IPS-18a (cell line): Measurements from ENCODE around the gene RPS24.

Source experiments
- H3K27ac ChIP-seq: one replicate; pipeline ENCODE4 v1.5.1; 2013; ENCODE audit warnings: low read length
- H3K27me3 ChIP-seq: one replicate; pipeline ENCODE4 v1.6.1; 2013; ENCODE audit warnings: mild to moderate bottlenecking, low read length; ENCODE audit not compliant: control insufficient read depth, insufficient read depth
- H3K36me3 ChIP-seq: one replicate; pipeline ENCODE4 v1.6.1; 2013; ENCODE audit warnings: low read depth, low read length; ENCODE audit not compliant: control insufficient read depth
- H3K4me1 ChIP-seq: one replicate; pipeline ENCODE4 v1.6.1; 2013; ENCODE audit warnings: low read depth, low read length; ENCODE audit not compliant: control insufficient read depth
- H3K4me3 ChIP-seq: one replicate; pipeline ENCODE4 v1.5.1; 2013; ENCODE audit warnings: low read length
- H3K9ac ChIP-seq: one replicate; pipeline ENCODE4 v1.6.1; 2013; ENCODE audit warnings: mild to moderate bottlenecking, low read length, moderate library complexity
- H3K9me3 ChIP-seq: one replicate; pipeline ENCODE4 v1.6.1; 2013; ENCODE audit warnings: low read depth, low read length; ENCODE audit not compliant: control insufficient read depth

The RPS24 gene

GRCh38 chr10:78042752-78043104 lies 9.1 kb downstream of the RPS24 start:
- H3K4me1 ChIP-seq = peaks cover 23% of the 10 kb centered on the region

DNA sequence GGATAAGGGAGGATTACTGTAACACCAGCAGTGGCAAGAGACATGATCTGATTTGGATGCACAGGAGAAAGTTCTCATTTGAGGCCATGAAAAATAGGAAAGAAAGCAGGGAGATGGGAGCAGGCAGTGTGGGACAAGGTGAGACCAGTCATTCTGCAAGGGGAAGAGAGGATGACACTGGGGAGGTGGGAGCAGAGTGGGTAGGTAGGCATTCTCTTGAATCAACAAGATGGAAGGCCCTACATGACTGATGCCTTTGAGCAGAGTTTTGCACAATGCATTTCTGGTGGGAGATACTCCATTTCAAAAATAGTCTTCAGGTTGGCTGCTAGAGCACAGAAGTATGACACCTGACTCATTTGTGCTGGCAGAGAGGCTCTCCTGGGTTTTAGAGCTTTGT lies 10.5 kb downstream of the RPS24 start:
- Histone ChIP-seq H3K27ac (no peak overlapping the region), H3K4me1 (peaks cover 16% of the 10 kb centered on the region), H3K9me3 (no peaks in the 10 kb centered on the region), H3K27me3 (no peaks in the 10 kb centered on the region), H3K36me3 (peaks cover 36% of the 10 kb centered on the region), H3K4me3 (no peak overlapping the region), H3K9ac (no peak overlapping the region)

More at GRCh38 chr10:78042752-78043104, 9.1 kb downstream of the RPS24 start:
- Histone ChIP-seq H3K27me3 (no peaks in the 10 kb centered on the region), H3K9ac (no peak overlapping the region), H3K27ac (no peak overlapping the region), H3K4me3 (no peak overlapping the region), H3K36me3 (peaks cover 51% of the 10 kb centered on the region), H3K9me3 (no peaks in the 10 kb centered on the region)

DNA sequence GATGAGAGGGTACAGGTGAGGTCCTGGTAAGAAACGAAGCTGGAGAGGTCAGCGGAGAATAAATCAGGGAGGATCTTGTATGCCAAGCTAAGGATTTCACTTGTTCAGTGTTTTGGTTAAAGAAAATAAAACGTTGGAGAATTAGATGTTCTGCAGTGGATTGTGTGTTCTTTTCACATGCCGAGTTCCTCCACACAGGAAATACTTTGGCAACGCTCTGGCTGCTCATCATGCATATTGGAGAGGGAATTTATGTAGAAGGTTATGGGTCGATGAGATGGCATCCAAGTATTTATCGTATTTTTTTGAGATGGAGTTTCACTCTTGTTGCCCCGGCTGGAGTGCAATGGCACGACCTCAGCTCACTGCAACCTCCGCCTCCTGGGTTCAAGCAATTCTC lies 11.0 kb downstream of the RPS24 start:
- Histone ChIP-seq H3K36me3 (peaks cover 31% of the 10 kb centered on the region), H3K4me3 (no peak overlapping the region), H3K9me3 (no peaks in the 10 kb centered on the region), H3K27me3 (no peaks in the 10 kb centered on the region), H3K27ac (no peak overlapping the region), H3K9ac (no peak overlapping the region), H3K4me1 (peaks cover 11% of the 10 kb centered on the region)

DNA sequence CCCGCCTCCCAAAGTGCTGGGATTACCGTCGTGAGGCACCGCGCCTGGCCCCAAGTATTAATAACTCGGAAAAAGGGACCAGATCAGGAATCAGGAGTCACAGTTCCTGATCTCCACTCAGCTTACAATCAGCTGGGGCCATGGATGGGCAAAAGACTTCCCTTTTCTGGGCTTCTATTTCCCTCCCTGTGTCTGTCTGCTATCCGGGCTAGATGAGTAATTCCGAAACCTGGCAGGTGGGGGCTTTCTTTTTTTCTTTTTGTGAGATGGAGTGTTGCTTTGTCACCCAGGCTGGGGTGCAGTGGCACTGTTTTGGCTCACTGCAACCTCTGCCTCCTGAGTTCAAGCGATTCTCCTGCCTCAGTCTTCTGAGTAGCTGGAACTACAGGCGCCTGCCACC lies 11.6 kb downstream of the RPS24 start:
- no peaks in the 10 kb centered on the region for H3K27me3 ChIP-seq
- H3K9me3 ChIP-seq = no peaks in the 10 kb centered on the region
- peaks cover 5% of the 10 kb centered on the region for H3K4me1 ChIP-seq
- no peak overlapping the region for H3K4me3 ChIP-seq
- H3K36me3 ChIP-seq = peaks cover 26% of the 10 kb centered on the region
- H3K9ac ChIP-seq = no peak overlapping the region
- no peak overlapping the region for H3K27ac ChIP-seq

DNA sequence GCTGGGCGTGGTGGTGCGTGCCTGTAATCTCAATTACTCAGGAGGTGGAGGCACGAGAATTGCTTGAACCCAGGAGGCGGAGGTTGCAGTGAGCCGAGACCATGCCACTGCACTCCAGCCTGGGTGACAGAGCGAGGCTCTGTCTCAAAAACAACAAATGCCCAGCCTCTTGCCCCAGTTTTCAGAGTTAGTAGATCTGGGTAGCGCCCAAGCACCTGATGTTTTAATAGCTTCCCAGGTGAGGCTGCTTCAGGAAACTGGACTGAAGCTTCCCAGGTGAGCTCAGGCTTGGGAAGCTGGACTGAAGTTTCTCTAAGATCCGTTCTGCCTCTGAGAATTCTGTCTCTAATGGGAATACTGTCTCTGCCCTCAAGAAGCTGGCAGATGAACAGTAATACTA lies 12.2 kb downstream of the RPS24 start:
- H3K4me3 ChIP-seq = no peak overlapping the region
- H3K27me3 ChIP-seq = no peaks in the 10 kb centered on the region
- H3K9me3 ChIP-seq = no peaks in the 10 kb centered on the region
- no peak overlapping the region for H3K9ac ChIP-seq
- no peak overlapping the region for H3K27ac ChIP-seq
- peaks cover 20% of the 10 kb centered on the region for H3K36me3 ChIP-seq
- H3K4me1 ChIP-seq = no peaks in the 10 kb centered on the region

GRCh38 chr10:78046711-78047269 lies 13.1 kb downstream of the RPS24 start:
- no peak overlapping the region for H3K27ac ChIP-seq
- H3K27me3 ChIP-seq = no peaks in the 10 kb centered on the region
- H3K4me3 ChIP-seq = no peak overlapping the region
- H3K4me1 ChIP-seq = no peaks in the 10 kb centered on the region
- H3K9ac ChIP-seq = no peak overlapping the region
- no peaks in the 10 kb centered on the region for H3K9me3 ChIP-seq
- H3K36me3 ChIP-seq = peaks cover 10% of the 10 kb centered on the region

DNA sequence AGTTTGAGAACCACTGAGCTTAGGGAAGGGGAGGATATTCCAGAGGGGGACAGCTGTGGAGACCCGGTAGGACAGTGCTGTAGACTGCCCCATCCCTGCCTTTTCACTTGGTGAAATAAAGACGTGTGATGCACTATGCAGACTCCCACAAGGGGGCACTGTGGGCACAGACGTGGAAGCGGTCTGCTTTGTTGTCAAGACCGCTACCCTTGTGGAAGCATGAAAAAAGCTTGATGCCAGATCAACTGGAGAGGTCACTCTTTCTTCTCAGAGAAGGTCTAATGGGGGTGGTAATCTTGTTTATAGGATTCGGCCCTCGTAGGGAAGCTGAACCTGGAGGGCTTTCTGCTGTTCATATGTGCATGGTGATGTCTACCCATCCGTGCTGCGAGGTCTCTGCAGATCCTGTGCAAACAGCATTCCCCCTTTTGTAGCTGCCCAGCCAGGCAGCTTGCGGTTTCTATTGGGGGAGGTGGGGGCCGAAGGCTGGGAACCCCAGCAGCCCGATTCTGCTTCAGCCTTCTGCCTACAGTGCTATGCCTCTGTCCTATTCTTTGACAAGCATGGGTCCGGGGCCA lies 13.7 kb downstream of the RPS24 start:
- Histone ChIP-seq H3K4me1 (no peaks in the 10 kb centered on the region), H3K27me3 (no peaks in the 10 kb centered on the region), H3K4me3 (no peak overlapping the region), H3K9me3 (no peaks in the 10 kb centered on the region), H3K27ac (no peak overlapping the region), H3K9ac (no peak overlapping the region), H3K36me3 (peaks cover 4% of the 10 kb centered on the region)

GRCh38 chr10:78049851-78050250 lies 16.2 kb downstream of the RPS24 start:
- no peaks in the 10 kb centered on the region for H3K36me3 ChIP-seq

DNA sequence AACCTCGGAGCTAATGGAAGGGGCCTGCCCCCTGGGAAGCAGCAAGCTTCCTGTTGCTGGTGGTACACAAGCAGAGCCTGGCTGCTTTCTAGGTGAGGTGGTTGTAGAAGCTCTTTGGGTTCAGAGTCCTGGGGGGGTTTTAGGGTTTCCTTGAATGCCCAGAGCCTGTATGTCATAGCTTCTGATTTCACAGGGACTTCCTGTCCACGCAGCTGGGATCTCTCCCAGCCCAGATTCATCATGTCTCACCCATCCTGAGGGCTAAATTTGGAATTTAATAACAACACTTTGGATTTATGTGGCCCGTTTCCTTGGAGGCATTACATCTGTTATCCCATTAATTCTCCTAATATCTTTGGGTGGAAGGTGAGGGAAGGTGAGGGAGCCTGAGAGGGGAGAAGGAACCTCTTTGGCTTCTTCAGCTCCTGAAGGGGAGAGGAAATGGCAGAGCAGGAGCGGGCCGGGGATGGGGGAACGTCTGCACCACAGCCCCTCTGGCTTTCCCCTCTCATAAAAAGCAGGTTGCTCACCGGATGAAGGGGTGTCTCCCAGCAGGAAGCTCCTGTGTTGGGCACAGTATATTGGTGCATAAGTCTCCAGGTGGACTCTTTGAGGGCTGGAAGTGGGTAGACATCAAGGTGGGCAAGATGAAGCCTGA lies 19.7 kb downstream of the RPS24 start:
- Histone ChIP-seq H3K27ac (no peak overlapping the region), H3K36me3 (no peaks in the 10 kb centered on the region), H3K4me3 (no peak overlapping the region), H3K9me3 (no peaks in the 10 kb centered on the region), H3K9ac (no peak overlapping the region), H3K4me1 (no peaks in the 10 kb centered on the region), H3K27me3 (no peaks in the 10 kb centered on the region)

More at GRCh38 chr10:78049851-78050250, 16.2 kb downstream of the RPS24 start:
- no peaks in the 10 kb centered on the region for H3K27me3 ChIP-seq
- H3K27ac ChIP-seq = no peak overlapping the region
- H3K9ac ChIP-seq = no peak overlapping the region
- no peak overlapping the region for H3K4me3 ChIP-seq
- no peaks in the 10 kb centered on the region for H3K4me1 ChIP-seq
- H3K9me3 ChIP-seq = no peaks in the 10 kb centered on the region

DNA sequence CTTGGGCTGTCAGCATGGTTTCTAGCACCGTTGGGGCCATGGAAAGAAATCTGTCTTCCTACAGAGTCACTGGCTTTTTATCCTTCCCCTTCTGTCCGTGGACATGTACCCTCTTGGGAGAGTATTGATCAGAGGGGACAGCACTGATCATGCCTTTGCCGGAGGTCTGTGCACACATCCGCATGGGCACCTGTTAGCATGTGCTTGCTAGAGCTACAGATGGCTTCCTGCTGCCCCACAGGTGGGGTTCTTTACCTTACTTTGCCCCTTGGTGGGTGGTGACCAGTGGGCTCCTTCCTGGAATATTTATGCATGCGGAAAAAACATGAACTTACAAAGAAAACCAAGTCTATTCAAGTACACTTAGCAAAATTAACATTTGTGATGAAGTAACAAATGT lies 24.9 kb downstream of the RPS24 start:
- no peak overlapping the region for H3K4me3 ChIP-seq
- no peaks in the 10 kb centered on the region for H3K36me3 ChIP-seq
- H3K27ac ChIP-seq = no peak overlapping the region
- no peaks in the 10 kb centered on the region for H3K9me3 ChIP-seq
- H3K9ac ChIP-seq = no peak overlapping the region
- no peaks in the 10 kb centered on the region for H3K27me3 ChIP-seq
- H3K4me1 ChIP-seq = no peaks in the 10 kb centered on the region

GRCh38 chr10:78059906-78060702 lies 26.4 kb downstream of the RPS24 start:
- no peak overlapping the region for H3K27ac ChIP-seq
- H3K9ac ChIP-seq = no peak overlapping the region
- no peak overlapping the region for H3K4me3 ChIP-seq
- H3K9me3 ChIP-seq = no peaks in the 10 kb centered on the region
- no peaks in the 10 kb centered on the region for H3K4me1 ChIP-seq
- H3K27me3 ChIP-seq = no peaks in the 10 kb centered on the region
- no peaks in the 10 kb centered on the region for H3K36me3 ChIP-seq
